CD4-positive, alpha-beta T cell treated with Interleukin-4 for 4 hours (primary cell): Measurements from ENCODE around the gene TEKTIP1.
A peak's percentile ranks its signal among the peaks of the same experiment; 100 is the strongest.

ENCODE experiments used
- DNase-seq: peaks from one replicate; pipeline ENCODE4 v3.0.0-alpha.2; 2020

Gene TEKTIP1

DNA sequence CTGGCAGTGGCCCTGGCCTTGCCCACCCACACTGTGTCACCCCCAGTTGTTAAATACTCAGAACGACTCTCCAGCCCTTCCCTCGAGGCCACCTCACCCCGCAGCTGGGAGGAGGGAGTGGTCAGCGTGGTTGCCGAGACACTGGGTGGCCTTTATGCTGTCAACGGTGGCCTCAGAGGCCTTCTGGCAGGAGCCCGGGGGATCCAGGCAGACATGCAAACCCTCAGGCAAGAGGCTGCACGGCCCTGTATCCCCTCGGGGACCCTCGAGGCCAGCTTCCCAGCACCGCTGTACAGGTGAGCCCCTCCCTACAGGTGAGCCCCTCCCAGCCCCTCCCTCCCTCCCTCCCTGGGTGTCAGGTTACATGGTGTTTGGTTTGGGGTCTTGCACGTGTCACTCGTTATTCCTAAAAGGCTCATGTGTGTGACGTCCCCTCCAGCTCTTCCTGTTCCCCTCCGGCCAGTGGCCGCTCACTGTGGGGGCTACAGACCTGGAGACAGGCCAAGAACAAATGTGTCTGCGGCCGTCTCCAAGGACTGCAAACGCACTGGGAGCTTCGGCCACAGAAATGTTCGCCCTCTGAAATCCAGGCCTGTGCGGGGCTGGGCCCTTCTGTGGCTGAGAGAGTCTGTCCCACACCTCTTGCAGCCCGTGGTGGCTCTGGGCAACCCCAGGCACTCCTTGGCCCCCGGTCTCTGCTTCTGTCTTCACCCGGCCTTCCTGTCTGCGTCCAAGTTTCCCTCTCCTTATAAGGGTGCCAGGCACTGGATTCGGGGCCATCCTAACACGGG is at the start of gene TEKTIP1:
TEKTIP1 (plus strand) TSS at position 210 of the 791 bp plus-strand sequence; CDS start at position 214, 4 bp downstream.
- no peak for DNase-seq

DNA sequence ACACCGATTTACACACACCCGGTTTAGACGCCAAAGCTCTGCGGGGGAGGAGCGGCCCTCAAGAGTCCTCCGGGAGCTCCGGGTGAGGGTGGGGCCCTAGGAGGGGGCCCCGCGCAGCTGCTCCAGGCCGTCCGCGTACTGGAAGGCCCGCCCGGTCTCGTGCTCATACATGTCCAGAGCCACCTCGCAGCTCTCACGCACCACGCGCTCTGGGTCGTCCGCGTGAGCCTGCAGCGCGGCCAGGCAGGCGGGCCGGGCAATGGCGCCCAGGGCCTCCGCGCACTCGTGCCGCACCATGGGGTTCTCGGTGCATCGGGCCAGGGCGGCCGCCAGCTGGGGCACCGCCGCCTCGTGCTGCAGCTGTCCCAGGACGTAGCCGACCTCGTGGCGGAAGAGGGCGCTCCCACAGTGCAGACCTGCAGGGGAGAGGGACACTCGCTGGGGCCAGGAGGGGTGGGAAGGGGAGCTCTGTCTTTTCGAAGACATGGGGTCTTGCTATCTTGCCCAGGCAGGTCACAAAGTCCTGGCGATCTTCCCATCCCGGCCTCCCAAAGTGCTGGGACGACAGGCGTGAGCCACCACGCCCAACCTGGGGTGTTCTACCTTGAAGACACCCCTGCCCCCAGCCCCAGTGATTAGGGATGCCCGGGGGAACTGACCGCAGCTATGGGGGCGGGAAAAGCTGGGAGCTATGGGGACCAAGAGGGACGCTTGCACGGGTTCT is 47.4 kb upstream of the TEKTIP1 start:
- no peak for DNase-seq

DNA sequence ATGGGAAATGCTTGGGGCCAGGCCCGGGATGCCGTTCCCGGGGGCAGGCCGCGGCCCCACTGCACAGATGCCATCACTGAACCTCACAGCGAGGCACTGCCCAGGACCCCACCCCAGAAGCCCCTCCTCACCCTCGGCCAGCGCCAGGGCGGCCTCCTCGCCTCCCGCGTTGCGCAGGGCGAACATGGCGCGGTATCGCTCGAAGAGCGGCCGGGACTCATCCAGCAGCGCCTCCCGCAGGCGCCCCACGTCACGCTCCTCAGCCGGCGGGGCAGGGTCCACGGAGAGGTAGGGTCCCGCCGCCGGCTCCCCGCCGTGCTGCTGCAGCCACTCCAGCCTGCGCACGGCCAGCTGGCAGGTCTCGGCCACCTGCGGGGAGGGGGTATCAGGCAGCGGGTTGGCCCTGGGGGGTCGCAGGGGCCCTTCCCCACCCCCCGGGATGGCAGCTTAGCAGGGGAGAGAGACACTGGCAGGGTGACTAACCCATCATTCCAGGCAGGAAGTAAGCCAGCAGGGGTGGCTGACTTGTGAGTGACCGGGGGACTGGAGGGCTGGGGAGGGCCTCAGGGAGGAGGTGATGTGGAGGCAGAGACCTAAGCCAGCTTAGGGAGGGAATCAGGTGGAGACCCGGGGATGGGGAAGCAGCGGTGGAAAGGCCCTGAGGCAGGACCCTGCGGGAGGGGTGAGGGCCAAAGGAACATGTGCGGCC is 46.7 kb upstream of the TEKTIP1 start:
- DNase-seq = no peak

DNA sequence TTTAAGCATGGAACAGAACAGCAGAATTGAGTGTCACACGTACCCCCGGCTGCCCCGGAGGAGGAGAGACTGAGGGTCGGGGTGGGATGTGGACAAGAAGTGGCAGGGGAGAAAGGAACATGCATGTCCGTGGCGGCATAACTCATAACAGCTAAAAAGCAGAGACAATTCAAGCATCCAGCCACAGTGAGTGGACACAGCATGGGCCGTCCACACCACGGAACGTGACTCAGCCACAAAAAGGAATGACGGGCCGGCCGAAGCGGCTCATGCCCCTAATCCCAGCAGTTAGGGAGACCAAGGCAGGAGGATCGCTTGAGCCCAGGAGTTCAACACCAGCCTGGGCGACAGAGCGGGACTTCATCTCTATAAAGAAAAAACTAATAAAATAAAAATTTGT is 46.1 kb upstream of the TEKTIP1 start:
- DNase-seq = no peak

DNA sequence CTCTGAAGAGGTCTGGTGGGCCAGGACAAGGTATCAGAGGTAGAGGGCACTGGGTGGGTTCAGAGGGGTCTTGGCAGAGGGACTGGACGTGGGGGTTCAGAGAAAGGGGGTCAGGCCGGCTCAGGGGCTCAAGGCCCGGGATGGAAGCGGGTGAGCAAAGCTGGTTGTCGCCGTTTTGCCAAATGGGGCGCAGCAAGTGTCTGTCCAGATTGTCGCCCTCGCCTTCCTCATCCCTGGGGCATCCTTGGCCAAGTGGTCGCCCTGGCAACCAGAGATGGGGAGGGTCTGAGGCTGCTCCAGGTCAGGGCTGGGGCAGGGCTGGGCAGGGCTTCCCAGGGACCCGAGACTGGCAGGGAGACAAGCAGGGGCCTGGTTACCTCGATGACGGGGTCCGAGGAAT is 45.3 kb upstream of the TEKTIP1 start:
- DNase-seq = no peak

DNA sequence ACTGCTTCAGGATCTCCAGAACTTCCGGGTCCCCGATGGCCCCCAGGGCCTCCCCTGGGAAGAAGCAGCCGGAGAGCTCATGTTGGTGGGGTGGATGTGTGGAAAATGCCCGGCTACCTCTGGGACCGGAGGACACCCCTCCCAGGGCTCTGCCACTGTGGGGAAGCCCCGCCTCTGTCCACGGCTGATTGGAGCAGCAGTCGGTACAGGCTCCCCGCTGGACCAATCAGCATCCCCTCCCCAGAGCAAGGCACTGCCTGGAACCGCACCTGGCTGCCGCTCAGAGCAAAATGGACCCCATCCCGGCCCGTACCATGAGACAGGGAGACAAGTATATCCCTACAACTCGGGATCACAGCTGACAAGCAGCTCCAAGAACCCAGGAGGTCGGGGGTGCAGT is 44.9 kb upstream of the TEKTIP1 start:
- no peak for DNase-seq

DNA sequence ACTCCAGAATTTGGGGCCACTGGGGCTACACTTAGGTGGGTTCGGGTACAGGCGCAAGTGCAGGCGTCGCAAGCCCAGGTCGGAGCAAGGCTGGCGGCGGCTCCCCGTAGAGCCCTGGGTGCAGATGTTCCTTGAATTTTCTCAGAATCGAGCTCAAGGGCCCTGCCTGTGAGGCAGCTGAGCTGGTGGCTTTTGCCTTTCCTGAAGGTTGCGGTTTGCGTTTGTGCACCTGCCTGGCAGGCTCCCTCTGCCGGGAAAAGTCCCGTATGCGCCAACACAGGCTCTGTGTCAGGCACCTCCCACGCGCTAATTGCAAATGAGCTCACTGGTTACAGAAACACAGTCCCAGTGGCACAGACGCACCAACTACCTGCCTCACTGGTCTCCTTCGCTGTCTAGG is 44.4 kb upstream of the TEKTIP1 start:
- peak; percentile 59 for DNase-seq

DNA sequence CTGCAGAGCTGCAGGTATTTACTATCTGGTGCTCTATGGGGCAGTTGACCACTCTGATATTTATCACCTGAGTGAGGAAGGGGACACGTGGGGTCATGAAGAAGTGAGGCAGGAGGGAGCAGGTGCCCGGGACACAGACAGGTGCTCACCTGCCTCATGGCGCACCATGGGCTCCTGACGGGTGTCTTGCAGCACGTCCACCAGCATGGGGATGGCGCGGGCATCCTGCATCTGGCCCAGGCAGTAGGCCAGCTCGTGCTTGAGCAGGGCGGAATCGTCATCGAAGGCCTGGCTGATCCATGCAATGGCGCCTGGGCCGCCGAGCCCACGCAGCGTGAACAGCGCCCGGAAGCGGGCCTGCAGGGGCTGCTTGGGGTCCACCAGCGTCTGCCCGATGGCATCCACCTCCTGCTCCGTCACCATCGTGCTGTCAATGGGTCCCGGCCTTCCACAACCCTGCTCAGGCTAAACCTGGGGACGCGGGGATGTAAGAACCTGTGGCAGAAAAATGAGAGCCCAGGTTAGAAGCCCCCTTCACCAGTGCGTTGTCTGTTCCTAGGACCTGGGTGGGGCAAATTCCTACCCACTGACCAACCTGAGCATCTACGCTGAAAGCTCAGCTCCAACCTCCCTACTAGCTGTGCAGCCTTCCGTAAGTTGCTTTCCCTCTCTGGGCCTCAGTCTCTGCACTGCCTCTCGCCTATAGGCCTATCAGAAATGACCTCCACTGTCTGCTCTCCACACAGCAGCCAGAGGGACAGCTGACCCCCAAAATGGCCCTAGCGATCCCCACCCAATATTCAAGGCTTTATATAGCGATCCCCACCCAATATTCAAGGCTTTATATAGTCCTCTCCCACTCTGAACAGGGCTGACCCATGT is 42.3 kb upstream of the TEKTIP1 start:
- no peak for DNase-seq

DNA sequence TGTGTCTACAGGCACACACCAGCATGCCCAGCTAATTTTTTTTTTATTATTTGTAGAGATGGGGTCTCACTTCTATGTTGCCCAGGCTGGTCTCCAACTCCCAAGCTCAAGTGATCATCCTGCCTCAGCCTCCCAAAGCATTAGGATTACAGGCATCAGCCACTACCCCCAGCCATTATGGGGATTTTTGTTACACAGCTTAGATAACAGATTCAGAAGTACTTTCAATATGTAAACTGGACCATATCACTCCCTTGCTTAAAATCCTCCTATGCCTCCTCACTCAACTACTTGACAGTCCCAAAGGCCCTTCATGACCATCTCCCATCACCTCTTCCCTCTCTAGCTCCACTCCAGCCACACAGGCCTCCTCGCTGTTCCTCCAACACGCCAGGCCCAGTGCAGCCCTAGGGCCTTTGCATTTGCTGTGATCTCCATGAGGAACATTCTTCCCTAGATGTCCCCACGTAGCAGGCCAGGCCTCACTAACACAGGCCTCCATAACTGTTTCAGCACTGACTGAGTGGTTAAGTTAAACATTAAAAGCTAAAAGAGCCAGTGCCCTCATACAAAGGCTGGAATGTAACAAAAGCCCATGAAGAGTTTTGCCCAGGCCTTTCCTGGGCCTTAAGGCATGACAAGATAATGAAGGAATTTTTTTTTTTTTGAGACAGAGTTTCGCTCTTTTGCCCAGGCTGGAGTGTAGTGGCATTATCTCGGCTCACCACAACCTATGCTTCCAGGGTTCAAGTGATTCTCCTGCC is 41.0 kb upstream of the TEKTIP1 start:
- no peak for DNase-seq

DNA sequence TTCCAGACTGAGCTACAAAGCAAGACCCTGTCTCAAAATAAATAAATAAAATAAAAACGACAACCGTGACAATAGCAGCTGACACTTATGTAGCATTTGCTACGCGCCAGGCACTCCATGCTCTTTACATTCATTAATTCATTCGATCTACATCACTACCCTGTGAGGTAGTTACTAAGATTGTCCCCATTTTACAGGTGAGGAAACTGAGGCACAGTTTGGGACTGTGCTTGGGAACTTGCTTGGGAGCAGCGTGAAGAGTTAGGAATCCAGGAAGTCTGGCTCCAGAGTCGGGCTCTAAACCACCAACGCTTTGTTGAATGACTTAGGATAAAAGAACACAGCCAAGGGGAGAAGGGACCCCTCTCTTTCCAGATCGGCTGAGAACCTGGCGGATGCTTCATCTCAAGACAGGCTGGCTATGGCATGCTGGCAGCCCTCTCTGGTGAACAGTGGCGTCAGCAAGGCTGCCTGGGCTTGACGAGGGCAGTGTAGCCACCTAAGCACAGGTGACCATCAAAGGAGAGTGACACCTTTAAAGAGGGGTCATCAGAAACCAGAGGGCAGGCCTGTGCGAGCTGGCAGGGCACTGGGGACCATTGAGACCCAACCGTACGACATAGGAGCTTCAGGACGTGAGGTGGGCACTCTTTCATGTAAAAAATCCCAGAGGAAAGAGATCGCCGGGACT is 39.1 kb upstream of the TEKTIP1 start:
- no peak for DNase-seq

DNA sequence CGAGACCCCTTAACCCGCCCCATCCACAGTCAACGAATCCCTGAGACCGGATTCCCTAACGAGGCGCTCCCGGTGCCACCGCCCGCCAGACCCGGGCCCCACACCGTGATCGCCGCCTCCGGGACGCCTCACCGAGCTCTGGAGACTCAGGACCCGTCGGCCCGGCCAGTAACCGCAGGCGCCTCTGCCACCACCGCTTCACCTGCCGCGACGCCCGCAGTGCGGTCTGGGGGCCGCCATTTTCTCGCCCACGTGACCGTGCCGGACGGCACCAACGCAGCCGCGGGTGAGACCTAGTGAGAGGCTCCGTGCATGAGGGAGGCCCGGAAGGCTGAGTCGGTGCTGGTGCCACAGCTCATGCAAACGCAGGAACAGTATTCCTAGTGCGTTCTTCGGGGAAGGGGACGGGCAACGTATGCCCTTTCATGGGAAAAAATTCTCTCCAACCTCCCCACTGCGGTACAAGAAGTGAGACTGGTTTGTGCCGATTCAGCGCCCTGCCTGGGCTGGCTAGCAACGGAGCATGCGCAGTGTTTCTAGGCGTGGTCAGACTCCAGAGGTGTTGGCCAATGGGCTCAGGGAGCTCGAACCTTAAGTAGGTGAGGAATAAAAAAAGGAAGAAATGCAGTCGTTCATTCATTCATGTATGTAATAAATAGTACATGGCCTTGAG is 38.4 kb upstream of the TEKTIP1 start, which contains the start of gene DOHH:
DOHH (minus strand) TSS at position 246 of the 673 bp plus-strand sequence. CDS start 3,860 bp downstream, outside the sequence.
- peak; percentile 97 for DNase-seq

DNA sequence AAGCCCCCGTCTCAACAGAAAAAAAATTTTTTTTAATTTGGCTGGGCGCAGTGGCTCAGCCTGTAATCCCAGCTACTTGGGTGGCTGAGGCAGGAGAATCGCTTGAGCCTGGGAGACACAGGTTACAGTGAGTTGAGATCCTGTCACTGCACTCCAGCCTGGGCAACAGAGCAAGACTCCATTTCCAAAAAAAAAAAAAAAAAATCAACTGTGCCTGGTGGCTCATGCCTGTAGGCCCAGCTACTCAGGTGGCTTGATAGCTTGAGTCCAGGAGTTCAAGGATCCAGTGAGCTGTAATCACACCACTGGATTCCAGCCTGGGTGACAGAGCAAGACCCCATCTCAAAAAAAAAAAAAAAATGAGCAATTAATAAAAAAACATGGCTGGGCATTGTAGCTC is 37.2 kb upstream of the TEKTIP1 start:
- no peak for DNase-seq

DNA sequence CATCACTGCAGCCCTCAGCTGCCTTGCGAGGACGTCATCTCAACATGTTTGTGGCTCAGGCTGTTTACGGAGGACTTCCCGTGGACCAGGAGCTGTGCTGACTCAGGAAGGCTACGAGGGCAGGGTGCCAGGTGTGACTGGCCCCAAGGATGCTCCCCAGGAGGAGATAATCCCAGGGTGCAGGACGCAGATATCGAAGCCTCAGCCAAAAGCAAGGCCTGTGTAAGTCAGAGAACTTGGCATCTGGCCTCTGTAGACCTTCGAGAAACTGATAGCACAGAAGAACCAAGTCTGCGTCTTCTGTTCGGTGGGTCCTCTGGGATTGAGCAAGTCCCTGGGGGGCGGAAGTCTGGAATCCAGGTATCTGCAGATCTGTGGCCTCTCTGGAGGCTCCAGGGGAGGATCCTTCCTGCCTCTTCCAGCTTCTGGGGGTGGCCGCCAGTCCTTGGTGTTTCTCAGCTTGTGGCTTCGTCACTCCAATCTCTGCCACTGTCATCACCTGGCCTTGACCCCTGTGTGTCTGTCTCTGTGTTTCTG is 35.9 kb upstream of the TEKTIP1 start:
- no peak for DNase-seq

DNA sequence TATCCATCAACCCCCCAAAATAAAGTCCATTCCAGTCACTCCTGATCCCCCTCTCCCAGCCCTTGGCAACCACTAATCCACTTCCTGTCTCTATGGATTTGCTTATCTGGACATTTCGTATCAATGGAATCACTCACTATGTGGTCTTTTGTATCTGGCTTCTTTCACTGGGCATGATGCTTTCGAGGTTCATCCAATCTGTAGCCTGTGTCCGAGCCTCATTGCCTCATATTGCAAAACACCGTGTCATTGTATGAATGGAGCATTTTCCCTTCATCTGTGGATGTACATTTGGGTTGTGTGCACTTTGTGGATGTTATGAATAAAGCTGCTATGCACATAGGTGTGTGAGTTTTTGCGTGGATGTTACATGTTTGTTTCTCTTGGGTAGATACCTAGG is 34.2 kb upstream of the TEKTIP1 start:
- no peak for DNase-seq

DNA sequence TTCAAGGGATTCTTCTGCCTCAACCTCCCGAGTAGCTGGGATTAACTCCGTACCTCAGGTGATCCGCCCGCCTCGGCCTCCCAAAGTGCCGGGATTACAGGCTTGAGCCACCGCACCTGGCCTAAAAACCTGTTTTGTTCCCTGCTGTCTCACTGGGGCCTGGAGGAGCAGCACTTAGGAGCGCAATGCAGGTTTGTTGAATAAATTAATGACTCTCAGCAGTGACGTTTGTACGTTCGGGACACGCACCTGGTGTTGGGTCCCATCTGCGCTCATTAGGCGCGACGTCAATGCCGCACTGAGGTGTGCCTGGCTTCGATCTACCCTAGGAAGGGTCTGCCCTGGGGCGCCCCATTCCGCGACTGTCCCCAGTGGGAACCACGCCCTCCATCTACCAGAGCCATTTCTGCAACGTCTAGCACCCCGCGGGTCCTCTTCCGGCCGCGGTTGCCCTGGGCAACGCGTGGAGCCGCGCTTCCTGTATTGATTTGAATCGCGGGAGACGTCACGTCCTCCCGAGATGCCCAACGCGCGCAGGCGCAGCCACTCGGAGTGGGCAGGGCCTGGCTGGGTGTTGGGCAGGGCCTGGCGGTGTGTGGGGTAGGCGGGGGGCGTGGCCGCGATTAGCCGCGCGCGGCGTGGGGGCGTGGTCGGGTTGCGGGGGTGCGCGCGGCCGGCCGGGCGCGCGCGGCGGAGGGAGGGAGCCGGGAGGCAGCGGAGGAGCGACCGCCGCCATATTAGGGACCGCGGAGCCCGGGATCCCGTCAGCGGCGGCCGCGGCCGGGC is 33.2 kb upstream of the TEKTIP1 start, which contains the start of gene FZR1:
FZR1 (plus strand) TSS at position 714 of the 786 bp plus-strand sequence. CDS start 16,679 bp downstream, outside the sequence.
- peak; percentile 99 for DNase-seq

DNA sequence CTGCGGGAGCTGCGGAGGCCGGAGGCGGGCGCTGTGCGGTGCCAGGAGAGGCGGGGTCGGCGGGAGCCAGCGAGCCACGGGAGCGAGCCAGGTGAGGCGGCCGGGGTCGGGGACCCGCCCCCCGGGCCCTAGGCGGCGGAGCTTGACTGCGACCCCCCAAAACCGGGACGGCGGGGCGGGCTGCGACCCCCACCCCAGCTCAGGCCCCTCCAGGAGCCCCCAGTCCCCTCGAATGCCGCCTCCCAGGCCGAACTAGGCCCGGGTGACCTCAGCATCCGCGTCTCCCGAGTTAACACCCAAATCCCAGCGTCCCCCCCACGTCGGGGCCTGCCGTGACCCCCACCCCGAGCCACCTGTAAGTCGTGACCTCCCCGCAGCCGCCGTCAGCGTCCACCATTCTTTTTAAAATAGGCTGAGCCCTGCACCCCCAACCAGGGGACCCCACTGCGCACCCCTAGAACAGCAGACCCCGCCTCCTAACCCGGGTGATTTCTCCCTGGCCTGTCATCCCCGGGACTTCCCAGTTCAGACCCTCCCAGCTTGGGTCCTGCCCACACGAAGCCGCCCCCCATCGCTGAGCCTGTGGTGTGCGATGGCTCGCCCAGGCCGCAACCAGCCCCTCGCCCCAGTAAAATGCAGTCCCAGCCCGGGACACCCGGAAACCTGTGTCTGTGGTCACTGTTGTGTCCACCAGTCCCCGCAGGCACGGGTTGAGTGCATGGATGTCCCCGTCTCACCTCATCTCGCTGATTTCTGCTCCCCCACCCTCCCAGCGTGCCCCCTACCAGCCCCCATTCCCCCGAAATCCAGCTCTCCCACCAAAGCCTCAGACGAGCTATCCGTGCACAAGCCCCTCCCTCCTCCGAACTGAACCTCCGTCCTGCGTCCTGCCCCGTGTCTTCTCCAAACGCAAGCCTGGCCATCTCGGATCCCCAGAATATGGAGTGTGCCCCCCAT is 32.3 kb upstream of the TEKTIP1 start:
- DNase-seq = peak; percentile 28

DNA sequence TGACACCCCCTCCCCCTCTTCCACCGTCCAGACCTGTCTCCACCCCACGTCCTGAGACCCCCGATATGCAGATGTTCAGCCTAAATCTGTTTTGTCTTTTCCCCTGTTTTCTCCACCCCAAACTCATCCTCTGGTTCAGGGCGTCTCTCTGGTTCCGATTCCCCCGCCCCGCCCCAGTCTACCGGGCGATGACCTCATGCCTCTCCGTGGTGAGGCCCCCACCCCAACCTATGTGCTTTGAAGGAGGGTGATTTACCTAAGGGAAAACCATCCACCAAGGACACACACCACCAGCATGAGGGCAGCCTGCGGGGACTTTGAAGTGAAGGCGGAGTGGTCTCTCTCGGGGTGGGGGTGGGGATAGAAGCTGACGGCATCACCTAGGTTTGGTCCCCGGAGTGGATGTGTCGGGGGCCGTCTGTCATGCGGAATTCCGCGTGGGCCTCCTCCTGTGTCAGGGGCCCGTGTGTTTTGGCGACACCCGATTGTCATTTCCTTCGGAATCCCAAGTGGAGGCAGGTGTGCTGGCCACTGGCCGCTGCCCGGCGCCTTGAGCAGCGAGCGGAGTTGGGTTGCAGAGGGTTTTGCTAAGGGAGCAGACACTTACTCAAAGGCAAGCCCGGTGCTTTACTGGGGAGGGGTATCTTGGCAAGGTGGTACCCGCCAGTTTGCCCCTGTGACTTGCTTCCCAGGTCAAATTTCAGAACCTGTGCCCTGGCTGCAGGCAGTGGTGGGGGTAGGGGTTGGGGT is 31.4 kb upstream of the TEKTIP1 start:
- DNase-seq = peak; percentile 48
